Hindlimb muscle (tissue), 1 donor: ENCODE measurements around the gene PRR5L. TPM values are rescaled to one million over a fixed set of nuclear protein-coding genes. Genes with fewer than 3 reads are reported as not detected.
"Not testable (repeated sequence)": the region's sequence is repeated elsewhere in the genome, so short reads cannot be mapped to it uniquely, and the experiment has no call there.

ENCODE experiments used
- DNase-seq: peaks from one replicate; pipeline ENCODE4 v3.0.0-alpha.2; 2013
- polyA plus RNA-seq: library from polyadenylated mRNA; unstranded; fragments of 120-200 nt; gene quantifications from one replicate; pipeline ENCODE4 v1.2.1, GENCODE V29; 2013; ENCODE audit not compliant: insufficient read length

PRR5L gene
- polyA plus RNA-seq, 1 donor: 8.4 TPM

DNA sequence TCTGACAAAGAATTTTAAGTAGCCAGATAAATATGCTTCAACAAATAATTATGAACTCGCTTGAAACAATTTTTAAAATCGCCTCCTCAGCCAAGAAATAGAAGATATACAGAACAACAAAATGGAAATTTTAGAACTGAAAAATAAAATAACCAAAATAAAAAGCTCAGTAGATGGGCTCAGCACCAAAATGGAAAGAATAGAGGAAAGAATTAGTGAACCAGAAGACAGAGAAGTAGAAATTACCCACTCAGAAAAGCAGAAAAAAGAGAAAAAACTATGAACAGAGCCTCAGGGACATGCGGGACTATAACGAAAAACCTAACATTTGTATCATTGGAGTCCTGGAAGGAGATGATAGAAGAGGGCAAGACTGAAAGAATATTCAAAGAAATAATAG, 14.2 kb upstream of the PRR5L start:
- no peak for DNase-seq

GRCh38 chr11:36282926-36283325, 13.2 kb upstream of the PRR5L start:
- DNase-seq: no peak

DNA sequence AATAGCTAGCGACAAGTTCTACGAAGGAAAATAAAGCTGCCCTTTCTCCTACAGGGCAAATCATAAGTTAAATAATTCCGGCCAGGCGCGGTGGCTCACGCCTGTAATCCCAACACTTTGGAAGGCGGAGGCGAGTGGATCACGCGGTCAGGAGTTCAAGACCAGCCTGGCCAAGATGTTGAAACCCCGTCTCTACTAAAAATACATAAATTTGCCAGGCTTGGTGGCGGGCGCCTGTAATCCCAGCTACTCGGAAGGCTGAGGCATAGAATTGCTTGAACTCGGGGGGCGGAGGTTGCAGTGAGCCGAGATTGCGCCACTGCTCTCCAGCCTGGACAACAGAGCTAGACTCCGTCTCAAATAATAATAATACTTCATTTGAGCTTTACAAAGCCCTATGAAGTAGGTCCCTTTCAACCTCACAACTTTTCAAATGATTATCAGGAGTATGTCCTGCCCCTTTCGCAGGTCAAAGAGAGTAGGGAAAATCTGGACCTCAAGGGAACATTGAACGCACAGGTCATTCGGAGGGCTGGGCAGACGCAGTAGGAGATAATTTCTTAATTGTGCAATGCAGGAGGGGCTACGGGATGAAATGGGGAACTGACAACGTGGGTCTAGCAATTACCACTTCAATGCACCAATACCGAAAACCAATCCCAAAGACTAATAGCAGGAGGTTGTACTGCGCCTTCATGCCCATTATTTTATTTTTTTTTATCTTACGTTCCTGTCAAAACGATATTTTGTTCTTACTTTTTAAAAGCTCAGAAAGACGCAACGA, 7.5 kb upstream of the PRR5L start:
- no peak for DNase-seq

- peak; percentile 91 for DNase-seq
Observed at GRCh38 chr11:36289226-36289852, 6.7 kb upstream of the PRR5L start, which contains the start of gene COMMD9. Gene COMMD9 (minus strand): TSS chr11:36289424. CDS start chr11:36289412, 12 bp downstream.

GRCh38 chr11:36292311-36292722, 3.8 kb upstream of the PRR5L start:
- DNase-seq: no peak

GRCh38 chr11:36296884-36297543, 926 bp downstream of the PRR5L start:
- no peak for DNase-seq

DNA sequence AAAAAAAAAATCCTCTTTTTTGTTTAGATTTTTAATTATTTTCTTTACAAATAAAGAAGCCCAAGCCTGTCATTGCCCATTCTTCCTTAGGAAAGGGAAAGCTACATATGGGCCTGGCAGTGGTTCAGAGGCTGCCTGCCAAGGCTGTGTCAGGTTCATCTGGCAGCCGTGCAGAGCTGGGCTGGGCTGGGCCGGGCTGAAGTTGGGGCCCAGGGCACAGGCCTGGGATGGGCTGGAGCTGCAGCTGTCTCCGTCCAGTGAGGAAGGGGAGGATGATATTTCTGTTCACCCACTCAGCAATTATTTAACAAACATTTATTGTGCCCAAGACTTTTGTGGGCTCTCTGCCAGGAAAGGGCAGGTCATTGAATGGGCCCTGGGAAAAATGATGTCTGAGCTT, 4.6 kb downstream of the PRR5L start:
- DNase-seq: peak; percentile 66

DNA sequence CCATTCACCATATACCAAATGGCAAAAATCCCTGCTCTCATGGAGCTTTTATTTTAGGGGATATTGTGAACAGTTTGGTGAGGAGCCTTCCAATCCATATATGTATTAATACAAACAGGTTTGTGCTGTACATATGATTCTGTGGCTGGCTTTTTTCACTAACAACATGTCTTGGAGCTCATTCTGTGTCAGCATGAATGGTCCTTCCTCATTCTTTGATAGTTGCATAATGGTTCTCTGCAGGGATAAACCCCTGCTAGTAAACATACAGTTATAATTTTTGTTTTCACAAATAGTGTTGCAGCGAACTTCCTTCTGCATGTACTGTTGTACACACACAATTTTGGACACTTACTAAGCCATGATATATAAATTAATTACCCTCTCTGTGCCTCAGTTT, 8.3 kb downstream of the PRR5L start:
- no peak for DNase-seq

- no peak for DNase-seq
Observed at GRCh38 chr11:36305047-36305446, 9.0 kb downstream of the PRR5L start.

DNA sequence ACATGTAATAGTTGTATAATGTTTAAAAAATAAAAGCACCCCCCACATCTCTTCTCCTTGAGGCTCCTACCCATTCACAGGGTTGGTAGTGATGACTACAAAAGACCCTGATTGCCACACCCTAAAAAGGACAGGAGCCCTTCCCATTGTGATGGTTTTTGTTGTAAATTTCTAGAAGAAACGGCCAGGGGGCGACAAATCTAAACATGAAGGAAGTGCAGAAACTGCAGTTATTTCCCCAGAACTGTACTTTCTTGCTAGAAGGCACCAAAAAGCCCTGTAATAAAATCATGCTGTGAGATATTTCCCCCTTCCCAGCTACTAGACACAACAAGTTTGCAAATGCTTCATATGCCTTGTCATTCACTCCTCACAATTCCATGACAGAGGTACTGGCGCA, 10.8 kb downstream of the PRR5L start:
- DNase-seq: no peak

- DNase-seq: no peak
Observed at GRCh38 chr11:36308577-36308976, 12.5 kb downstream of the PRR5L start.

GRCh38 chr11:36309779-36310178, 13.7 kb downstream of the PRR5L start:
- DNase-seq: no peak

GRCh38 chr11:36311926-36312595, 16.0 kb downstream of the PRR5L start:
- DNase-seq: no peak

GRCh38 chr11:36312611-36313472, 16.8 kb downstream of the PRR5L start:
- DNase-seq: no peak

DNA sequence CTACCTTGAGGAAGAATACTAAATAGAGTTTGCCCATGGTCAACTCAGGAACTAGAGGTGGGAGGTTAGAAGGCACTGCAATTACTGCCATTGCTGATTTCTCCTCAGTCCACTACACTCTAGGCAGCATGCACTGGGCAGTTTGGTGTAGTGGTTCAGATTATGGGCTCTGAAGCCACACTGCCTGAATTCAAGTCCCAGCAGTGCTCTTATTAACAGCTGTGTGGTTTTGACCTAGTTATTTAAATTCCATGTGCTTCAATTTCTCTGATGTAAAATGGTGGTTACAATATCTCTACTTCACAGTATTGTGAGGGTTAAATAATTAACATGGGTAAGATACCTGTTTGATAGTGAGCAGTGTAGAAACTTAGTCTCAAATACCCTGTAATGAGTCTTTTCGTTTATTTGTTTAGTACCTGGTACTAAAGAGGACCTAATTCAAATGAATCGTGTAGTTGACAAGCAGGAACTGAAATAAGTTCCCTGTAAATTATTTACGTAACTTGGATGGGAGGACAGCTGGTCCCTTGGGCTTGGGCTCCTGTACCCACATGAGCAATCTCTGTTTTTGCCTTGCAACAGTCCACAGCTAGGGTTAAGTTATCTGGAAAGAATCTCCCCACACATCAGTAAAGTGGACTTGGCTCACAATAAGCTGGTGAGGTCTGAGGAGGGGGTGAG, 17.8 kb downstream of the PRR5L start:
- no peak for DNase-seq

DNA sequence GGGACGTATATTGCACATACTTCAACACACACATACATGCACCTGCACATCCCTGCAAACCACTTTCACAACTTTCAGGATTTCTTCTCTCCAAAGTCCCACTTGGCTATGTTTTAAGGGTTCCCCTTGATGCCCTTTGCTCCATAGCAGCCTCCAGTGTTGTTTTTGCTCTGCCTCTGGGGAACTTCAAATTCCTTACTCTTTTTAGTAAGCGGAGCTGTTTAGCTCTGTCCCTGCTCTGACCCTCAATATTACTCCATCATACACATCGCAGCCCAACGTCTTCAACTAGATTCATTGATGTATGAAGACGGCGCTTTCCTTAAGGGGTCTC, 18.3 kb downstream of the PRR5L start:
- no peak for DNase-seq

GRCh38 chr11:36316049-36316448, 20.0 kb downstream of the PRR5L start:
- no peak for DNase-seq

DNA sequence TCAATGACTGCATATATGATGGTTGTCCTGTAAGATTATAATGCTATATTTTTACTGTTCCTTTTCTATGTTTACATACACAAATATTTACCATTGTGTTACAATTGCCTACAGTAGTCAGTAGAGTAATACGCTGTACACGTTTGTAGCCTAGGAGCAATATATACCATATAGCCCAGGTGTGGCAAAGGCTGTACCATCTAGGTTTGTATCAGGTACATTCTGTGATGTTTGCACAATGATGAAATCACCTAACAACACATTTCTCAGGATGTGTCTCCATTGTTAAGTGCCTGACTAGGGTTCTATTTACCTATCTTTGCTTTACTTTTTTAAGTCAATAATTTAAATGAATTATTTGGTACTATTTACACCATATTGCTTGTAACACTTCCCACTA, 21.9 kb downstream of the PRR5L start:
- no peak for DNase-seq

DNA sequence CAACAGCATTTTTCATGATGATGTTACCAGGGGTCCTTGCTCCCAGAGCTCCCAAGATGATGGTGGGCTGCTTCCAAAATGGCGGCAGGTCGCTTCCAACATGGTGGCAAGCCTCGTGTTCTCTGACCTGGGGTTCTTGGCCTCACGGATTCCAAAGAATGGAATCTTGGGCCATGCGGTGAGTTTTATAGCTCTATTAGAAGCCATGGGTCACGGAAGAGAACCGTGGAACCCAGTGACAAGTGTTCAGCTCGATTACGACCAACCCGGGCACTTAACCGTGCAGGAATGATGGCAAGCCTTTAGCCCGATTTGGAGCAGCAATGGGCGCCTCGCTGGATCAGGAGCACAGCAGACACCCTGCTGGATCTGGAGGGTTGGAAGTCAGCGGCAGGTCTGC, 28.9 kb downstream of the PRR5L start:
- not testable (repeated sequence) for DNase-seq

GRCh38 chr11:36325403-36325802, 29.3 kb downstream of the PRR5L start:
- DNase-seq: not testable (repeated sequence)
